ENCODE data around the gene PRKAR1B.

- TF ChIP-seq CTCF (IDR thresholded peaks at IDR 0.05; ENCODE audit: insufficient read depth, low read depth, low read length) = no peak
- TF ChIP-seq EZH2 (IDR thresholded peaks at IDR 0.05; ENCODE audit: insufficient read depth, low read length) = no peak
These were observed 17.9 kb upstream of the PRKAR1B start for GRCh38 chr7:744854-745430.

Data from astrocyte (in vitro differentiated cells and primary cell).